Measurements from ENCODE around the gene GPR3. TPM values are rescaled to one million over a fixed set of nuclear protein-coding genes. Genes with fewer than 3 reads are reported as not detected.

The GPR3 gene
- total and polyA plus RNA-seq, 2 donors from 2014 or later: 0.38 to 0.77 TPM

DNA sequence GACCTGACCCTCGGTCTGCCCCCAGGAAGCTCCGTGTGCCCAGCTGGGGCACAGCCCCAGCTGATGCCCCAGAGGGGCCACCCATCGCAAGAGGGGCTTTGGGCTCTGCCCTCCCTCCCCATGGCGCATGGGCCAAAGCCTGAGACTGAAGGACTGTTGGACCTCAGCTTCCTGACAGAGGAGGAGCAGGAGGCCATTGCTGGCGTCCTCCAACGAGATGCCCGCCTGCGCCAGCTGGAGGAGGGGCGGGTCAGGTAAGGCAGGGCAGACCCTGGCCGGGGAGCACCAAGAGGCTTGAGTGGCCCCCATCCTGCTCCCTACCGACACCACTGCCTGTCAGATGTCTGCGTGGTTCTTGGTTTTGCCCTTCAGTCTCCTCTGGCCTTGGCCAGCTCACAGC is 47.1 kb upstream of the GPR3 start:
- Histone ChIP-seq H3K36me3 (ENCODE audit: control insufficient read depth in 2 of 3, insufficient read depth in 3 of 3, low read length in 3 of 3) (no peaks in the 10 kb centered on the region), H3K9me3 (ENCODE audit: control insufficient read depth in 2 of 3, insufficient read depth in 1 of 3, low read length in 3 of 3) (no peaks in the 10 kb centered on the region), H3K27me3 (ENCODE audit: control insufficient read depth, insufficient read depth, low read length) (no peaks in the 10 kb centered on the region), H3K4me1 (ENCODE audit: control insufficient read depth in 2 of 3, insufficient read depth in 2 of 3, low read depth in 1 of 3, low read length in 3 of 3) (peaks cover 0 to 11% (median 5%) of the 10 kb centered on the region in 3 donors), H3K4me3 (ENCODE audit: low read length in 3 of 3) (no peak overlapping the region), H3K9ac (ENCODE audit: low read length in 3 of 3) (no peak overlapping the region), H3K27ac (ENCODE audit: low read depth in 2 of 2, low read length in 2 of 2) (no peak overlapping the region)
- TF ChIP-seq, protein P1, sequence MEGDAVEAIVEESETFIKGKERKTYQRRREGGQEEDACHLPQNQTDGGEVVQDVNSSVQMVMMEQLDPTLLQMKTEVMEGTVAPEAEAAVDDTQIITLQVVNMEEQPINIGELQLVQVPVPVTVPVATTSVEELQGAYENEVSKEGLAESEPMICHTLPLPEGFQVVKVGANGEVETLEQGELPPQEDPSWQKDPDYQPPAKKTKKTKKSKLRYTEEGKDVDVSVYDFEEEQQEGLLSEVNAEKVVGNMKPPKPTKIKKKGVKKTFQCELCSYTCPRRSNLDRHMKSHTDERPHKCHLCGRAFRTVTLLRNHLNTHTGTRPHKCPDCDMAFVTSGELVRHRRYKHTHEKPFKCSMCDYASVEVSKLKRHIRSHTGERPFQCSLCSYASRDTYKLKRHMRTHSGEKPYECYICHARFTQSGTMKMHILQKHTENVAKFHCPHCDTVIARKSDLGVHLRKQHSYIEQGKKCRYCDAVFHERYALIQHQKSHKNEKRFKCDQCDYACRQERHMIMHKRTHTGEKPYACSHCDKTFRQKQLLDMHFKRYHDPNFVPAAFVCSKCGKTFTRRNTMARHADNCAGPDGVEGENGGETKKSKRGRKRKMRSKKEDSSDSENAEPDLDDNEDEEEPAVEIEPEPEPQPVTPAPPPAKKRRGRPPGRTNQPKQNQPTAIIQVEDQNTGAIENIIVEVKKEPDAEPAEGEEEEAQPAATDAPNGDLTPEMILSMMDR (IDR thresholded peaks at IDR 0.05; ENCODE audit: borderline replicate concordance, extremely low read depth, insufficient read depth): no peak
- peak in 1 of 5 donors; percentile 37 for DNase-seq
- no peak for FAIRE-seq
- intact Hi-C loops (cut with DNase I): no loop called here

DNA sequence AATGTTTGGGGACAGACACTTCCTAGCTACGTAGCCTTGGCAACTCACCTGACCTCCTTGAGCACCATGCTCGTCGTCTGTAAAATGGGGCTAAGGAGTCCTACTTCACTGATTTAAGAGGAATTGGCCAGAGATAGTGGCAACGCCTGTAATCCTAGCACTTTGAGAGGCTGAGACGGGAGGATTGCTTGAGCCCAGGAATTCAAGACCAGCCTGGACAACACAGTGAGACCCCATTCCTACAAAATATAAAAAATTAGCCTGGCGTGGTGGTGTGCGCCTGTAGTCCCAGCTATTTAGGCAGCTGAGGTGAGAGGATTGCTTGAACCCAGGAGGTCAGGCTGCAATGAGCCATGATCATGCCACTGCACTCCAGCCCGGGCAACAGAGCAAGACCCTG is 46.1 kb upstream of the GPR3 start:
- no peaks in the 10 kb centered on the region for H3K27me3 ChIP-seq (ENCODE audit: control insufficient read depth, insufficient read depth, low read length)
- TF ChIP-seq, protein P1 (IDR thresholded peaks at IDR 0.05; ENCODE audit: borderline replicate concordance, extremely low read depth, insufficient read depth): no peak
- intact Hi-C loops (cut with DNase I): no loop called here
- FAIRE-seq: no peak
- DNase-seq: no peak
- peaks cover 0 to 19% (median 5%) of the 10 kb centered on the region in 3 donors for H3K4me1 ChIP-seq (ENCODE audit: control insufficient read depth in 2 of 3, insufficient read depth in 2 of 3, low read depth in 1 of 3, low read length in 3 of 3)
- H3K9ac ChIP-seq (ENCODE audit: low read length in 3 of 3): no peak overlapping the region
- no peaks in the 10 kb centered on the region for H3K9me3 ChIP-seq (ENCODE audit: control insufficient read depth in 2 of 3, insufficient read depth in 1 of 3, low read length in 3 of 3)
- H3K36me3 ChIP-seq (ENCODE audit: control insufficient read depth in 2 of 3, insufficient read depth in 3 of 3, low read length in 3 of 3): no peaks in the 10 kb centered on the region
- no peak overlapping the region for H3K4me3 ChIP-seq (ENCODE audit: low read length in 3 of 3)
- H3K27ac ChIP-seq (ENCODE audit: low read depth in 2 of 2, low read length in 2 of 2): no peak overlapping the region

DNA sequence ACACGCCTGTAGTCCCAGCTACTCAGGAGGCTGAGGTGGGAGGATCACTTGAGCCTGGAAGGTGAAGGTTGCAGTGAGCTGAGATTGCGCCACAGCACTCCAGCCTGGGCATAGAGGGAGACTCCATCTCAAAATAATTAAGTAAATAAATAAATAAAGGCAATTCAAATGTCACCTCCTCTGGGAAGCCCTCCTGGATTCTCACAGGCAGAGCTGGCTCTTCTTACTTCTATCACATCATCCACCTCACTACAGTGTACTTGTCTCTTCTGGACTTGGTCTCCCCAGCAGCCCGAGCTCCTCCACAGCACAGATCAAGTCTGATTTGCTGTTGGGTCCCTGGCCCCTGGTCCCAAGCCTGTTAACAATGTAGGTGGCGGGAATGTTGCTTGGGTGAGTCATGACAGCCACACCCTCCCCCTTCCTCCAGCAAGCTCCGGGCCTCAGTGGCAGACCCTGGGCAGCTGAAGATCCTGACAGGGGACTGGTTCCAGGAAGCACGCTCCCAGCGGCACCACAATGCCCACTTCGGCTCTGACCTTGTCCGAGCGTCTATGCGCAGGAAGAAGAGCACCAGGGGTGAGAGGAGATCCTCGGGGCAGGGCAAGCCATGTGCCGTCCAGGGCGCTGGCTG is 45.3 kb upstream of the GPR3 start:
- Histone ChIP-seq H3K27me3 (ENCODE audit: control insufficient read depth, insufficient read depth, low read length) (no peaks in the 10 kb centered on the region), H3K27ac (ENCODE audit: low read depth in 2 of 2, low read length in 2 of 2) (no peak overlapping the region), H3K9me3 (ENCODE audit: control insufficient read depth in 2 of 3, insufficient read depth in 1 of 3, low read length in 3 of 3) (no peaks in the 10 kb centered on the region), H3K36me3 (ENCODE audit: control insufficient read depth in 2 of 3, insufficient read depth in 3 of 3, low read length in 3 of 3) (no peaks in the 10 kb centered on the region), H3K9ac (ENCODE audit: low read length in 3 of 3) (no peak overlapping the region), H3K4me3 (ENCODE audit: low read length in 3 of 3) (no peak overlapping the region), H3K4me1 (ENCODE audit: control insufficient read depth in 2 of 3, insufficient read depth in 2 of 3, low read depth in 1 of 3, low read length in 3 of 3) (peaks cover 0 to 17% (median 5%) of the 10 kb centered on the region in 3 donors)
- intact Hi-C loops (cut with DNase I): no loop called here
- DNase-seq: no peak
- TF ChIP-seq, protein P1 (IDR thresholded peaks at IDR 0.05; ENCODE audit: borderline replicate concordance, extremely low read depth, insufficient read depth): no peak
- FAIRE-seq: no peak
